Measurements from ENCODE around the gene DYNC2H1.

DNA sequence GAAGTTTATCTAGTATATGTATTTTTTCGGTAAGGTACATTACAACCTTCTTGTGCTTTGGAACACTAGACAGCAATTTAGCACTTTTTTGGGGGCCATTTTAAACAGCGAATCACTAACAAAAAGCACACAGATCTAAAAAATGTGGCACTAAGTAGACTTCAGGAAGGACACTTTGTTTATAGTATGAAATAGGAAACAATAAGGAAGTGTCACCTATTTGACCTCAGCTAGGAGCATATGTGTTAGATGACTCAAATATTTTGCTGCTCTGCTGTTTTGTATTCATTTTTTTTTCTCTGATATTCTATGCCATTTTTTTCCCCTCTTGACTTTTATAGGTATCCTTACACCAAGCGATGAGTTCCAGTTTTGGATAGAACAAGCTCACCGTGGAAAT is 5.6 kb downstream of the DYNC2H1 start:
- TF ChIP-seq, protein P1, sequence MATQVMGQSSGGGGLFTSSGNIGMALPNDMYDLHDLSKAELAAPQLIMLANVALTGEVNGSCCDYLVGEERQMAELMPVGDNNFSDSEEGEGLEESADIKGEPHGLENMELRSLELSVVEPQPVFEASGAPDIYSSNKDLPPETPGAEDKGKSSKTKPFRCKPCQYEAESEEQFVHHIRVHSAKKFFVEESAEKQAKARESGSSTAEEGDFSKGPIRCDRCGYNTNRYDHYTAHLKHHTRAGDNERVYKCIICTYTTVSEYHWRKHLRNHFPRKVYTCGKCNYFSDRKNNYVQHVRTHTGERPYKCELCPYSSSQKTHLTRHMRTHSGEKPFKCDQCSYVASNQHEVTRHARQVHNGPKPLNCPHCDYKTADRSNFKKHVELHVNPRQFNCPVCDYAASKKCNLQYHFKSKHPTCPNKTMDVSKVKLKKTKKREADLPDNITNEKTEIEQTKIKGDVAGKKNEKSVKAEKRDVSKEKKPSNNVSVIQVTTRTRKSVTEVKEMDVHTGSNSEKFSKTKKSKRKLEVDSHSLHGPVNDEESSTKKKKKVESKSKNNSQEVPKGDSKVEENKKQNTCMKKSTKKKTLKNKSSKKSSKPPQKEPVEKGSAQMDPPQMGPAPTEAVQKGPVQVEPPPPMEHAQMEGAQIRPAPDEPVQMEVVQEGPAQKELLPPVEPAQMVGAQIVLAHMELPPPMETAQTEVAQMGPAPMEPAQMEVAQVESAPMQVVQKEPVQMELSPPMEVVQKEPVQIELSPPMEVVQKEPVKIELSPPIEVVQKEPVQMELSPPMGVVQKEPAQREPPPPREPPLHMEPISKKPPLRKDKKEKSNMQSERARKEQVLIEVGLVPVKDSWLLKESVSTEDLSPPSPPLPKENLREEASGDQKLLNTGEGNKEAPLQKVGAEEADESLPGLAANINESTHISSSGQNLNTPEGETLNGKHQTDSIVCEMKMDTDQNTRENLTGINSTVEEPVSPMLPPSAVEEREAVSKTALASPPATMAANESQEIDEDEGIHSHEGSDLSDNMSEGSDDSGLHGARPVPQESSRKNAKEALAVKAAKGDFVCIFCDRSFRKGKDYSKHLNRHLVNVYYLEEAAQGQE (IDR thresholded peaks at IDR 0.05; ENCODE audit: insufficient read depth in 1 of 2, low read depth in 2 of 2, low read length in 1 of 2) = no peak
- TF ChIP-seq, protein P2, sequence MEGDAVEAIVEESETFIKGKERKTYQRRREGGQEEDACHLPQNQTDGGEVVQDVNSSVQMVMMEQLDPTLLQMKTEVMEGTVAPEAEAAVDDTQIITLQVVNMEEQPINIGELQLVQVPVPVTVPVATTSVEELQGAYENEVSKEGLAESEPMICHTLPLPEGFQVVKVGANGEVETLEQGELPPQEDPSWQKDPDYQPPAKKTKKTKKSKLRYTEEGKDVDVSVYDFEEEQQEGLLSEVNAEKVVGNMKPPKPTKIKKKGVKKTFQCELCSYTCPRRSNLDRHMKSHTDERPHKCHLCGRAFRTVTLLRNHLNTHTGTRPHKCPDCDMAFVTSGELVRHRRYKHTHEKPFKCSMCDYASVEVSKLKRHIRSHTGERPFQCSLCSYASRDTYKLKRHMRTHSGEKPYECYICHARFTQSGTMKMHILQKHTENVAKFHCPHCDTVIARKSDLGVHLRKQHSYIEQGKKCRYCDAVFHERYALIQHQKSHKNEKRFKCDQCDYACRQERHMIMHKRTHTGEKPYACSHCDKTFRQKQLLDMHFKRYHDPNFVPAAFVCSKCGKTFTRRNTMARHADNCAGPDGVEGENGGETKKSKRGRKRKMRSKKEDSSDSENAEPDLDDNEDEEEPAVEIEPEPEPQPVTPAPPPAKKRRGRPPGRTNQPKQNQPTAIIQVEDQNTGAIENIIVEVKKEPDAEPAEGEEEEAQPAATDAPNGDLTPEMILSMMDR (IDR thresholded peaks at IDR 0.05) = no peak
- TF ChIP-seq POLR2AphosphoS5 (IDR thresholded peaks at IDR 0.05; ENCODE audit: low read depth, low read length) = no peak
- no peak for TF ChIP-seq SIN3A (IDR thresholded peaks at IDR 0.05; ENCODE audit: borderline replicate concordance, insufficient read depth, low read depth, low read length)

All from Panc1 (cell line).